ENCODE results near the gene R3HDM1. TPM values are rescaled to one million over a fixed set of nuclear protein-coding genes. Genes with fewer than 3 reads are reported as not detected.

Gene R3HDM1
- total RNA-seq, 1 experiment from 2014 or later: 62.6 TPM

DNA sequence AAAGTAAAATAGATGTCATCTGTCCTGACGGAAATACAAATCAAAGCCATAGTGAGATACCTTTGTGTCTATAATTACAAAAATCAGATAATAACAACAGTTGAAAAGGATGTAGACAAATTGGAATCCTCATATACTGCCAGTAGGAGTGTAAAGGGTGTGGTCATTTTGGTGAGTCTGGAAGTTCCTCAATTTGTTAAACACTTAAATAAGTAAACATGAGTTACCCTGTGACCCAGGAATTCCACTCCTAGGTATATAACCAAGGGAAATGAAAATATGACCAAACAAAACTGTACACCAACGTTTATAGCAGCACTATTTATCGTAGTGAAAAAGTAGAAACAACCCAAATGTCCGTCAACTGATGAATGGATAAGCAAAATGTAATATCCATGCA lies 24.0 kb downstream of the R3HDM1 start:
- BruUV-seq (replicated peaks): TSS peak; percentile 60

DNA sequence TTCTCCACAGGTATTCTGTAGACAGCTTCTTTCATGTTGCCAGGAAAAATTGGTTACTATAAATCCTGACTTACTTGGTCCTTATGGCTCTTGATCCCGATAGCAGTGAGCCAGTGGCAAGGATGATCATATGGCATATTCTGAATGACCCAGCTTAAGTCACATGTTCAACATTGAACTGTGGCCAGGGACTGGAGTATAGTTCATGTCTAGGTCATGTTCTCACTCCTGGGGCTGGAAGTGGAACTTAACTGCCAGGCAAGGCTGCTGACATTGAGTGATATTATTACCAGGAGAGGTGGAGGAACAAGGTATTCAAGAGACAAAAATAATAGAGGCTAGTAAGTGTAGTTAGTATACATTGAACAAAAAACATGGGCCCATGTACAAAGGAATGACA lies 26.2 kb downstream of the R3HDM1 start:
- POLR2A ChIA-PET: no interaction called here
- DNase-seq (ENCODE audit: low read depth, low spot score) (no peak), ATAC-seq (no peak)
- CTCF ChIA-PET: no interaction called here
- no peak overlapping the region for H3K4me3 ChIP-seq (ENCODE audit: low read depth in 2 of 2, low read length in 2 of 2)
- H3K4me1 ChIP-seq (ENCODE audit: control insufficient read depth, insufficient read depth, low read length): peaks cover 2% of the 10 kb centered on the region; the same call in 1 of the 2 replicates
- H3K9me3 ChIP-seq (ENCODE audit: control insufficient read depth, insufficient read depth, low read depth, low read length): no peaks in the 10 kb centered on the region; the same call in 1 of the 2 replicates
- intact Hi-C loops (cut with micrococcal nuclease; ENCODE audit: unreplicated experiment): no loop called here
- H3K36me3 ChIP-seq (ENCODE audit: control insufficient read depth, insufficient read depth, low read length): no peaks in the 10 kb centered on the region
- no peak for TF ChIP-seq POLR2AphosphoS5 (IDR thresholded peaks at IDR 0.05; ENCODE audit: low read depth, low read length)
- no peak for TF ChIP-seq TCF7L2 (IDR thresholded peaks at IDR 0.05; ENCODE audit: low read depth, low read length)
- no peak for TF ChIP-seq SIN3A (IDR thresholded peaks at IDR 0.05; ENCODE audit: borderline replicate concordance, insufficient read depth, low read depth, low read length)
- TF ChIP-seq, protein P1, sequence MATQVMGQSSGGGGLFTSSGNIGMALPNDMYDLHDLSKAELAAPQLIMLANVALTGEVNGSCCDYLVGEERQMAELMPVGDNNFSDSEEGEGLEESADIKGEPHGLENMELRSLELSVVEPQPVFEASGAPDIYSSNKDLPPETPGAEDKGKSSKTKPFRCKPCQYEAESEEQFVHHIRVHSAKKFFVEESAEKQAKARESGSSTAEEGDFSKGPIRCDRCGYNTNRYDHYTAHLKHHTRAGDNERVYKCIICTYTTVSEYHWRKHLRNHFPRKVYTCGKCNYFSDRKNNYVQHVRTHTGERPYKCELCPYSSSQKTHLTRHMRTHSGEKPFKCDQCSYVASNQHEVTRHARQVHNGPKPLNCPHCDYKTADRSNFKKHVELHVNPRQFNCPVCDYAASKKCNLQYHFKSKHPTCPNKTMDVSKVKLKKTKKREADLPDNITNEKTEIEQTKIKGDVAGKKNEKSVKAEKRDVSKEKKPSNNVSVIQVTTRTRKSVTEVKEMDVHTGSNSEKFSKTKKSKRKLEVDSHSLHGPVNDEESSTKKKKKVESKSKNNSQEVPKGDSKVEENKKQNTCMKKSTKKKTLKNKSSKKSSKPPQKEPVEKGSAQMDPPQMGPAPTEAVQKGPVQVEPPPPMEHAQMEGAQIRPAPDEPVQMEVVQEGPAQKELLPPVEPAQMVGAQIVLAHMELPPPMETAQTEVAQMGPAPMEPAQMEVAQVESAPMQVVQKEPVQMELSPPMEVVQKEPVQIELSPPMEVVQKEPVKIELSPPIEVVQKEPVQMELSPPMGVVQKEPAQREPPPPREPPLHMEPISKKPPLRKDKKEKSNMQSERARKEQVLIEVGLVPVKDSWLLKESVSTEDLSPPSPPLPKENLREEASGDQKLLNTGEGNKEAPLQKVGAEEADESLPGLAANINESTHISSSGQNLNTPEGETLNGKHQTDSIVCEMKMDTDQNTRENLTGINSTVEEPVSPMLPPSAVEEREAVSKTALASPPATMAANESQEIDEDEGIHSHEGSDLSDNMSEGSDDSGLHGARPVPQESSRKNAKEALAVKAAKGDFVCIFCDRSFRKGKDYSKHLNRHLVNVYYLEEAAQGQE (IDR thresholded peaks at IDR 0.05; ENCODE audit: insufficient read depth in 1 of 2, low read depth in 2 of 2, low read length in 1 of 2): no peak
- TF ChIP-seq, protein P2, sequence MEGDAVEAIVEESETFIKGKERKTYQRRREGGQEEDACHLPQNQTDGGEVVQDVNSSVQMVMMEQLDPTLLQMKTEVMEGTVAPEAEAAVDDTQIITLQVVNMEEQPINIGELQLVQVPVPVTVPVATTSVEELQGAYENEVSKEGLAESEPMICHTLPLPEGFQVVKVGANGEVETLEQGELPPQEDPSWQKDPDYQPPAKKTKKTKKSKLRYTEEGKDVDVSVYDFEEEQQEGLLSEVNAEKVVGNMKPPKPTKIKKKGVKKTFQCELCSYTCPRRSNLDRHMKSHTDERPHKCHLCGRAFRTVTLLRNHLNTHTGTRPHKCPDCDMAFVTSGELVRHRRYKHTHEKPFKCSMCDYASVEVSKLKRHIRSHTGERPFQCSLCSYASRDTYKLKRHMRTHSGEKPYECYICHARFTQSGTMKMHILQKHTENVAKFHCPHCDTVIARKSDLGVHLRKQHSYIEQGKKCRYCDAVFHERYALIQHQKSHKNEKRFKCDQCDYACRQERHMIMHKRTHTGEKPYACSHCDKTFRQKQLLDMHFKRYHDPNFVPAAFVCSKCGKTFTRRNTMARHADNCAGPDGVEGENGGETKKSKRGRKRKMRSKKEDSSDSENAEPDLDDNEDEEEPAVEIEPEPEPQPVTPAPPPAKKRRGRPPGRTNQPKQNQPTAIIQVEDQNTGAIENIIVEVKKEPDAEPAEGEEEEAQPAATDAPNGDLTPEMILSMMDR (IDR thresholded peaks at IDR 0.05): no peak
- in situ Hi-C loops (cut with HindIII; ENCODE audit: low pct_unique_long_range_greater_than_20kb, low sequenced_read_pairs): no loop called here
- BruUV-seq (replicated peaks): no TSS peak
- no peak overlapping the region for H3K27ac ChIP-seq (ENCODE audit: low read length)
- H3K27me3 ChIP-seq (ENCODE audit: control insufficient read depth, insufficient read depth, low read length): no peaks in the 10 kb centered on the region

More for the DNA sequence above, 24.0 kb downstream of the R3HDM1 start:
- no peaks in the 10 kb centered on the region for H3K9me3 ChIP-seq (ENCODE audit: control insufficient read depth, insufficient read depth, low read depth, low read length)
- intact Hi-C loops (cut with micrococcal nuclease; ENCODE audit: unreplicated experiment): no loop called here
- ChIA-PET CTCF (no interaction called here), POLR2A (no interaction called here)
- in situ Hi-C loops (cut with HindIII; ENCODE audit: low pct_unique_long_range_greater_than_20kb, low sequenced_read_pairs): no loop called here
- TF ChIP-seq, protein P1 (IDR thresholded peaks at IDR 0.05; ENCODE audit: insufficient read depth in 1 of 2, low read depth in 2 of 2, low read length in 1 of 2): no peak
- TF ChIP-seq, protein P2 (IDR thresholded peaks at IDR 0.05): no peak
- no peak for TF ChIP-seq POLR2AphosphoS5 (IDR thresholded peaks at IDR 0.05; ENCODE audit: low read depth, low read length)
- no peak for TF ChIP-seq SIN3A (IDR thresholded peaks at IDR 0.05; ENCODE audit: borderline replicate concordance, insufficient read depth, low read depth, low read length)
- TF ChIP-seq TCF7L2 (IDR thresholded peaks at IDR 0.05; ENCODE audit: low read depth, low read length): no peak
- no peak overlapping the region for H3K27ac ChIP-seq (ENCODE audit: low read length)
- no peaks in the 10 kb centered on the region for H3K36me3 ChIP-seq (ENCODE audit: control insufficient read depth, insufficient read depth, low read length)
- peaks cover 2% of the 10 kb centered on the region; the same call in 1 of the 2 replicates for H3K4me1 ChIP-seq (ENCODE audit: control insufficient read depth, insufficient read depth, low read length)
- H3K4me3 ChIP-seq (ENCODE audit: low read depth in 2 of 2, low read length in 2 of 2): no peak overlapping the region
- no peaks in the 10 kb centered on the region for H3K27me3 ChIP-seq (ENCODE audit: control insufficient read depth, insufficient read depth, low read length)
- ATAC-seq (no peak), DNase-seq (ENCODE audit: low read depth, low spot score) (no peak)

All from Panc1 (cell line).